ENCODE results near the gene ZNF469.

DNA sequence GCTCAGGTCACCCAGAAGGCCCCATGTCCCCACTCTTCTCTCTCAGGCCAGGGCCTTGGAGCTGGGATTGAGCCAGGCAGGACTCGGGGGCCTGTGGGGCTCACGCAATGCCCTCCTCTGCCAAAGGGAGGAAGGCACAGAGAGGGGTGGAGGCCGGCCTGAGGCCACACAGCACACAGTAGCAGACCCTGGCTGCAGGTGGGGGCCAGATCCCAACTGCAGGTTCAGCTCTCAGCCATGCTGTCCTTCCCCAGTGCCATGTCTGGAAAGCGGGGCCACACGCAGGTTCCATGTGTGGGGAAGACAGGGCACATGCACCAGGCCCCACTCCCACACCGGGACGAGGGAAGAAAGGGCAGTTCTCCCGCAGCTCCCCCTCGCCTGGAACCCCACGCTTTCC lies 37.0 kb downstream of the ZNF469 start:
- TF ChIP-seq, protein P1, sequence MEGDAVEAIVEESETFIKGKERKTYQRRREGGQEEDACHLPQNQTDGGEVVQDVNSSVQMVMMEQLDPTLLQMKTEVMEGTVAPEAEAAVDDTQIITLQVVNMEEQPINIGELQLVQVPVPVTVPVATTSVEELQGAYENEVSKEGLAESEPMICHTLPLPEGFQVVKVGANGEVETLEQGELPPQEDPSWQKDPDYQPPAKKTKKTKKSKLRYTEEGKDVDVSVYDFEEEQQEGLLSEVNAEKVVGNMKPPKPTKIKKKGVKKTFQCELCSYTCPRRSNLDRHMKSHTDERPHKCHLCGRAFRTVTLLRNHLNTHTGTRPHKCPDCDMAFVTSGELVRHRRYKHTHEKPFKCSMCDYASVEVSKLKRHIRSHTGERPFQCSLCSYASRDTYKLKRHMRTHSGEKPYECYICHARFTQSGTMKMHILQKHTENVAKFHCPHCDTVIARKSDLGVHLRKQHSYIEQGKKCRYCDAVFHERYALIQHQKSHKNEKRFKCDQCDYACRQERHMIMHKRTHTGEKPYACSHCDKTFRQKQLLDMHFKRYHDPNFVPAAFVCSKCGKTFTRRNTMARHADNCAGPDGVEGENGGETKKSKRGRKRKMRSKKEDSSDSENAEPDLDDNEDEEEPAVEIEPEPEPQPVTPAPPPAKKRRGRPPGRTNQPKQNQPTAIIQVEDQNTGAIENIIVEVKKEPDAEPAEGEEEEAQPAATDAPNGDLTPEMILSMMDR (IDR thresholded peaks at IDR 0.05) = no peak
- TF ChIP-seq POLR2A (IDR thresholded peaks at IDR 0.05) (no peak), EP300 (IDR thresholded peaks at IDR 0.05) (no peak)
